GM20000 (cell line): ENCODE data around the gene DOLPP1.

Source experiments
- DNase-seq: peaks from one replicate; pipeline ENCODE4 v3.0.0; 2012; ENCODE audit warnings: low spot score
- CTCF ChIP-seq: IDR thresholded peaks from 2 replicates; pipeline ENCODE4 v1.5.1; 2012; ENCODE audit warnings: mild to moderate bottlenecking, control low read depth; ENCODE audit errors: extremely low read depth, missing control alignments

DOLPP1 gene

GRCh38 chr9:129104051-129104450 is 23.1 kb downstream of the DOLPP1 start:
- no peak for DNase-seq
- TF ChIP-seq CTCF = no peak

GRCh38 chr9:129105857-129106694 is 25.2 kb downstream of the DOLPP1 start:
- no peak for TF ChIP-seq CTCF
- no peak for DNase-seq

- no peak for TF ChIP-seq CTCF
- DNase-seq = no peak
Observed at GRCh38 chr9:129107651-129108050, 26.7 kb downstream of the DOLPP1 start.

GRCh38 chr9:129108083-129108804 is 27.3 kb downstream of the DOLPP1 start:
- no peak for DNase-seq
- no peak for TF ChIP-seq CTCF

- DNase-seq = no peak
- TF ChIP-seq CTCF = no peak
Observed at GRCh38 chr9:129108805-129109536, 28.1 kb downstream of the DOLPP1 start.

- no peak for TF ChIP-seq CTCF
- no peak for DNase-seq
Observed at GRCh38 chr9:129109537-129109903, 28.6 kb downstream of the DOLPP1 start.
